ENCODE measurements around the gene ANKRD10.

Gene ANKRD10

GRCh38 chr13:110860983-110861382 lies 53.9 kb downstream of the ANKRD10 start:
- DNase-seq (ENCODE audit: low spot score) (no peak), ATAC-seq (ENCODE audit: low read depth) (no peak)
- H3K4me3 ChIP-seq (ENCODE audit: severe bottlenecking) = no peak overlapping the region
- no peaks in the 10 kb centered on the region for H3K4me1 ChIP-seq (ENCODE audit: insufficient read depth, poor library complexity, severe bottlenecking)
- no peaks in the 10 kb centered on the region for H3K27me3 ChIP-seq (ENCODE audit: insufficient read depth, poor library complexity, severe bottlenecking)
- H3K9me3 ChIP-seq (ENCODE audit: severe bottlenecking) = no peaks in the 10 kb centered on the region
- H3K36me3 ChIP-seq (ENCODE audit: low read depth) = no peaks in the 10 kb centered on the region
- H3K27ac ChIP-seq (ENCODE audit: poor library complexity, severe bottlenecking) = no peak overlapping the region
- TF ChIP-seq CTCF (IDR thresholded peaks at IDR 0.05; ENCODE audit: poor library complexity, severe bottlenecking) = no peak

GRCh38 chr13:110856942-110857835 lies 57.7 kb downstream of the ANKRD10 start:
- Histone ChIP-seq H3K36me3 (ENCODE audit: low read depth) (no peaks in the 10 kb centered on the region), H3K4me1 (ENCODE audit: insufficient read depth, poor library complexity, severe bottlenecking) (no peaks in the 10 kb centered on the region), H3K27me3 (ENCODE audit: insufficient read depth, poor library complexity, severe bottlenecking) (no peaks in the 10 kb centered on the region), H3K9me3 (ENCODE audit: severe bottlenecking) (no peaks in the 10 kb centered on the region), H3K4me3 (ENCODE audit: severe bottlenecking) (no peak overlapping the region), H3K27ac (ENCODE audit: poor library complexity, severe bottlenecking) (no peak overlapping the region)
- no peak for ATAC-seq (ENCODE audit: low read depth)
- DNase-seq (ENCODE audit: low spot score) = no peak
- no peak for TF ChIP-seq CTCF (IDR thresholded peaks at IDR 0.05; ENCODE audit: poor library complexity, severe bottlenecking)

DNA sequence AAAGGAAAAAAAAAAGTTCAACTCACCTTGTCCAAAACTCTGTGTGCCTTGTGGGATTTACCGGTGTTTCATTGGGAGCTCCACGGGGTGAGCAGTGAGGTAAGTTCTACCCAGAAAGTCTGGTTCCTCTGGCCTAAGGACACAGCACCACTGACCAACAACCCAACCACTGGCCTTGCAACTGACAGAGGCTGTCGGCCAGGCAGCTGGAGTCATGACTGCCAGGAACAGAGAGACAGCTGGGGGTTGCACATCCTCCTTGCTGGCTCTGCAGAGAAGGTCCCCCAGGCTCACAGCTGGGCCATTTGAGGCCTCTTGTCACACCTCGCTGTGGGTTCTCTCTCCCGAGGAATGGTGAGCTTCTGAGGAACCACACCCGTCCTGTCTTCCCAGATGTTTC lies 59.5 kb downstream of the ANKRD10 start:
- no peak for ATAC-seq (ENCODE audit: low read depth)
- no peak overlapping the region for H3K4me3 ChIP-seq (ENCODE audit: severe bottlenecking)
- no peaks in the 10 kb centered on the region for H3K36me3 ChIP-seq (ENCODE audit: low read depth)
- H3K27ac ChIP-seq (ENCODE audit: poor library complexity, severe bottlenecking) = no peak overlapping the region
- H3K4me1 ChIP-seq (ENCODE audit: insufficient read depth, poor library complexity, severe bottlenecking) = no peaks in the 10 kb centered on the region
- no peaks in the 10 kb centered on the region for H3K9me3 ChIP-seq (ENCODE audit: severe bottlenecking)
- H3K27me3 ChIP-seq (ENCODE audit: insufficient read depth, poor library complexity, severe bottlenecking) = no peaks in the 10 kb centered on the region
- no peak for DNase-seq (ENCODE audit: low spot score)
- TF ChIP-seq CTCF (IDR thresholded peaks at IDR 0.05; ENCODE audit: poor library complexity, severe bottlenecking) = no peak

DNA sequence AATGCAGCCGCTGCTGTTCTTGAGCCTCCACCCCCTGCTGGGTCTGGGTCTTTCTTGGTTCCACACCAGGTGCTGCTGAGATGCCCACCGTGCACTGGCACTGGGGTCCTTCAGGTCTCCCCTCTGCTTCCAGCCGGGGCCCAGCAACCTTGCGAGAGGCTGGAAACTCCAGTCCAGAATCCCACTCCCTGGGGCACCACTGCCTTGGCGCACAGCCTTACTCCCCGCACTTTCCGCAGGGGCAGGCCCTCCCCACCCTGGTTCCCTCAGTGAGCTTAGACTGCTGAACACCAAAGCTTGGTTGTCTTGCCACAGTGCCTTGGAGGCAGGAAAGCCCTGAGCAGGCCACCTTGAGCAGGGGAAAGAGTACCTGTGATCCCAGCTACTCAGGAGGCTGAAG lies 60.0 kb downstream of the ANKRD10 start:
- Histone ChIP-seq H3K4me3 (ENCODE audit: severe bottlenecking) (no peak overlapping the region), H3K4me1 (ENCODE audit: insufficient read depth, poor library complexity, severe bottlenecking) (no peaks in the 10 kb centered on the region), H3K9me3 (ENCODE audit: severe bottlenecking) (no peaks in the 10 kb centered on the region), H3K36me3 (ENCODE audit: low read depth) (no peaks in the 10 kb centered on the region), H3K27ac (ENCODE audit: poor library complexity, severe bottlenecking) (no peak overlapping the region), H3K27me3 (ENCODE audit: insufficient read depth, poor library complexity, severe bottlenecking) (no peaks in the 10 kb centered on the region)
- DNase-seq (ENCODE audit: low spot score) = no peak
- no peak for ATAC-seq (ENCODE audit: low read depth)
- TF ChIP-seq CTCF (IDR thresholded peaks at IDR 0.05; ENCODE audit: poor library complexity, severe bottlenecking) = no peak

- ATAC-seq (ENCODE audit: low read depth) (no peak), DNase-seq (ENCODE audit: low spot score) (no peak)
- no peak overlapping the region for H3K27ac ChIP-seq (ENCODE audit: poor library complexity, severe bottlenecking)
- no peak for TF ChIP-seq CTCF (IDR thresholded peaks at IDR 0.05; ENCODE audit: poor library complexity, severe bottlenecking)
- H3K4me1 ChIP-seq (ENCODE audit: insufficient read depth, poor library complexity, severe bottlenecking) = no peaks in the 10 kb centered on the region
- H3K27me3 ChIP-seq (ENCODE audit: insufficient read depth, poor library complexity, severe bottlenecking) = peaks cover 7% of the 10 kb centered on the region
- no peaks in the 10 kb centered on the region for H3K36me3 ChIP-seq (ENCODE audit: low read depth)
- H3K9me3 ChIP-seq (ENCODE audit: severe bottlenecking) = no peaks in the 10 kb centered on the region
- H3K4me3 ChIP-seq (ENCODE audit: severe bottlenecking) = no peak overlapping the region
Observed at GRCh38 chr13:110853235-110853721, 61.6 kb downstream of the ANKRD10 start.

Measured in RWPE2 (cell line).